ENCODE data around the gene NAGA.
"Not testable (repeated sequence)": the region's sequence is repeated elsewhere in the genome, so short reads cannot be mapped to it uniquely, and the experiment has no call there.

Gene NAGA

GRCh38 chr22:42076764-42077485 is 6.3 kb upstream of the NAGA start:
- no peak for DNase-seq (ENCODE audit: extremely low spot score, insufficient read length, low read depth)
- no peak for FAIRE-seq

DNA sequence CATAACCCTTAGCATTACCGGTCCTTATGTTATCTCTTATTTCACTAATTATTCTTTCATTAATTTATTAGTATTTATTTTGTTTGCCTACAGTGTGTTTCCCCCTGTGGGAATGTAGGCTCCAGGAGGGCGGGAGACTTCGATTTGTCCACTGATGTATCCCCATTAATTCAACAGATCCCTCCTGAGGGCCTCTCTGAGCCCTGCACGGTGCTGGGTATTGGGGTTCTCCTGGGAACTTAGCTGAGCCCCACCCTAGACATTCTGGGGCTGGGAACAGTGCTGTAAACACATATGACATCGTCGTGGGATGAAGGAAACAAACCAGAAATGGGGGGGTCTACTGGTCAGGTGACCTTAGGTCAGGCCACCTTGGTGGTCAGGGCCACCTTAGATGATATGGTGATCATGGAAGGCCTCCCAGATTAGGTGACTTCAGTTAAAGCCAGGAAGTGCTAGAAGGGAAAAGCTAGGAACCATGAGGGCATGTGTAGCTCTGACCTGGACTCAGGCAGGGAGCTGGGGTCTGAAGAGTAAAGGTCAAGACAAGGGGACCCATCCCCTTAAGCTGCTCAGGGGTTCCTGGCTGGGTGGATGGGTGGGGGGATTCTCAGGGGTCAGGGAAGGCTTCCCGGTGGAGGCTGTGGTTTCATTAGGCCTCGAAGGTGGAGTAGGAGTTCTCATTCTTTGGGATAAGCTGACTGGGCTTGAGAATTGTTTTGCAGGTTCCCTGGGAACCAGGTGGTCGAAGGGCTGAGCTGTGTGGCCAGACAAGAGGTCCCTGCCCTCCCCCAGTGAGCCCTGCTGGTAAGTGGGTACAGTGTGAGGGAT is 4.4 kb upstream of the NAGA start:
- FAIRE-seq = no peak
- DNase-seq (ENCODE audit: extremely low spot score, insufficient read length, low read depth) = no peak

- DNase-seq (ENCODE audit: extremely low spot score, insufficient read length, low read depth) (no peak), FAIRE-seq (peak; percentile 21)
Measured at GRCh38 chr22:42074132-42074811, 3.7 kb upstream of the NAGA start, which contains the start of gene PHETA2. PHETA2 (plus strand) TSS chr22:42074248; CDS start chr22:42077294, 3,046 bp downstream.

DNA sequence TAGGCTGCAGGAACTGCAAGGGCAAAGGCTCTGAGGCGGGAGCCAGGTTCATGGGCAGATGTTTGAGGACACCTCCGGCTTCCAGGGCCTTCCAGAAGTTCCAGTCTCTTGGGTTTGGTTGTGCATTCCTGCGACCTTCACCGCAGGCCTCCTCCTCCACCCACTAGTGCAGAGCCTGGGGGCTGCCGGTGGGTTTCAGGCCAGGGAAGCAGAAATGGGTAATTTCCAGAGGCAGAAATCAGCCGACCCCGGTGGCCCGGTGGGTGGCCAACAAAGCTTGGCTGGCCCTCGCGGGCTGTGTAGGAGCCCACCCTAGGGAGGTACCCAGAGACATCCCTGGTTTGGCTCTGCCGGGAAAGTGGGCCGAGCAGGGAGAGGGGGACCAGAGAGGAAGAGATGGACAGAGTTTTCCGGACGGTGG is 3.0 kb upstream of the NAGA start:
- DNase-seq (ENCODE audit: extremely low spot score, insufficient read length, low read depth) = no peak
- FAIRE-seq = no peak

- FAIRE-seq = no peak
Measured at GRCh38 chr22:42072606-42073330, 2.2 kb upstream of the NAGA start.

GRCh38 chr22:42071508-42071907 is 896 bp upstream of the NAGA start:
- FAIRE-seq; DNase-seq (ENCODE audit: extremely low spot score, insufficient read length, low read depth): not testable (repeated sequence)

More at GRCh38 chr22:42072606-42073330, 2.2 kb upstream of the NAGA start:
- no peak for DNase-seq (ENCODE audit: extremely low spot score, insufficient read length, low read depth)

GRCh38 chr22:42069801-42070516 is 653 bp downstream of the NAGA start:
- FAIRE-seq (no peak), DNase-seq (ENCODE audit: extremely low spot score, insufficient read length, low read depth) (no peak)

DNA sequence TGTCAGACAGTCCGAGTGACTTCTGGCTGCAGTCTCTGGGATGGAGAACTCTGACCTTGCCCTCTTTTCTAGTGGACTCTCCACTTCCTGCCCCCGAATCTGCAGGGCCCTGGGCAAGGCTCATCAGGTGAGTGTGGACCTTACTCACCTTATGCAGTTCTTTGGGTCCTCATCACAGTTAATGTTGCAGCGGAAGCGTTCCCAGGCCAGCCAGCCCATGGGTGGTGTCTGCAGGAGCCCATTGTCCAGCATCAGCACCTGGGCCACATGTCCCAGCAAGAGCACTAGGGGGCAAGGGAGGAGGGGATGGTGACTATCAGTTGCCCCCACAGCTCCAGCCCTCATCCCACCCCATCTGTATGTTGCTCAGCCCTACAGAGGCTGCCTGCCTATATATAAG is 2.3 kb downstream of the NAGA start:
- DNase-seq (ENCODE audit: extremely low spot score, insufficient read length, low read depth) (no peak), FAIRE-seq (no peak)

GRCh38 chr22:42067671-42068251 is 2.9 kb downstream of the NAGA start:
- DNase-seq (ENCODE audit: extremely low spot score, insufficient read length, low read depth) (no peak), FAIRE-seq (no peak)

DNA sequence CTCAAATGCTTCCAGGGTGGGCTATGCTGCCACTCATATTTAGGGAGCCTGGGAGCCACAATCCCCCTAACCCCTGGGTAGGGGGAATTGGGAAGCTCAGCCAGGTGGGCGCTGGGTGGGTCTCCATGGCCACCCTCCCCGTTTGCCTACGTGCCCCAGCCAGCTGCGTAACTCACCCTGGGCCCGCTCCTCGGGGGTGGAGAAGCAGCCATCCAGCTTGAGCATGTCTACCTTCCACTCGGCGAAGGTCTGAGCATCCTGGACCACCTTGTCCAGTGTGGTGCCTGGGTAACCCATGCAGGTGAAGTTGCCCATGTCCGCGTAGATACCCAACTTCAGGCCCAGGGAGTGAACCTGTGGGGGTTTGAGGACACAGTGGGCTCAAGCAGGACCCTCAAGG is 3.7 kb downstream of the NAGA start:
- FAIRE-seq = no peak
- DNase-seq (ENCODE audit: extremely low spot score, insufficient read length, low read depth) = no peak

GRCh38 chr22:42066126-42066761 is 4.4 kb downstream of the NAGA start:
- FAIRE-seq (no peak), DNase-seq (ENCODE audit: extremely low spot score, insufficient read length, low read depth) (no peak)

- DNase-seq (ENCODE audit: extremely low spot score, insufficient read length, low read depth) (no peak), FAIRE-seq (no peak)
Measured at GRCh38 chr22:42065438-42066125, 5.0 kb downstream of the NAGA start.

- DNase-seq (ENCODE audit: extremely low spot score, insufficient read length, low read depth) = no peak
Measured at GRCh38 chr22:42064629-42065028, 6.0 kb downstream of the NAGA start.

DNA sequence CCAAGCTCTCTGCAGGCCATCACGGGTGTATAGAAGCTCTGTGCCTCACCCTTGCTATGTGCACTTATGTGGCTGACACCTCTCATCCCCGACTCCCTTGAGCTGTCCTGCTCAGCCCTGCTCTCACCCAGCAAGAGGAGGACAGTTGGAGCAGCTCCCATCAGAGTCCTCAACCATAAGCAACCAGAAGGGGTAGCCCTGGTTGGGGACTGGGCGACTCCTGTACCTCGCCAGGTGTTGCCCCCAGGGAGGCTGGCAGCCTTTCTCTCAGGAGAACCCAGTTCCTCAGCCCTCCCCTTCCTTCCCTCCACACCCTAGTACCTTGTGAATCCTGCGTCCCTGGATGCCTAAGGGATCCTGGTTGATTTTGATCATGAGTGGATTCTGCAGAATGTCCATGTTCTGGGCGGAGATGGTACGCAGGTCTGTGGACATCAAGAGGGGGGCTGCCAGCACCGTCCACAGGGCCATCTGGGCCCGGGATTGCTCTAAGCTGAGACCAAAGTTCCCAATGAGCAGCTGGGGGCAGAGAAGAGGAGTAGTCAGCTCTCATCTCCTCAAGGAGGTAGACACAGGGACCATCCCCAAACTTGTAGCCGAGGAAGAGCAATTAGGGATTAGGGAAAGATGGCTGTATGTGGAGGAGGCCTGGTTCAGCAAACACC is 8.0 kb downstream of the NAGA start:
- FAIRE-seq (no peak), DNase-seq (ENCODE audit: extremely low spot score, insufficient read length, low read depth) (no peak)

More at GRCh38 chr22:42064629-42065028, 6.0 kb downstream of the NAGA start:
- FAIRE-seq = no peak

DNA sequence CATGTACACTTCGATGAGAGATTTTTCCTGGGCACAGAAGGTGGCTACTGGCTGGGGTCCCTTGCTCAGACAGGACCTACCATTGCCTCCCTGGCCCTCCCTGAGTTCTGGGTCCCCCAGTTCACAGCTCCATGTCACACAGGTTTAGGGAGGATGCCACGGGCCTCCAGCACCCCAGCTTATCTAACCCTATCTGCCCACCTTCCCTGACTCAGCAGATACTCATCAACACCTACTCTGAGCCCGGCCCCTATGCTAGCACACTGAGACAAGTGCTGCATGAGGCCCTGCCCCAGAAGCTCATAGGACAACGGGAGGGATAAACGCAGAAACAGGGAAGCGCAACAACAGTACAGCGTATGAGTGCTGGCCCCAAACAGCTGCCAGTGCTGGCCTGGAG is 9.6 kb downstream of the NAGA start:
- no peak for FAIRE-seq

GRCh38 chr22:42060489-42060888 is 10.1 kb downstream of the NAGA start:
- no peak for FAIRE-seq
- no peak for DNase-seq (ENCODE audit: extremely low spot score, insufficient read length, low read depth)

More for the DNA sequence above, 9.6 kb downstream of the NAGA start:
- DNase-seq (ENCODE audit: extremely low spot score, insufficient read length, low read depth) = no peak

DNA sequence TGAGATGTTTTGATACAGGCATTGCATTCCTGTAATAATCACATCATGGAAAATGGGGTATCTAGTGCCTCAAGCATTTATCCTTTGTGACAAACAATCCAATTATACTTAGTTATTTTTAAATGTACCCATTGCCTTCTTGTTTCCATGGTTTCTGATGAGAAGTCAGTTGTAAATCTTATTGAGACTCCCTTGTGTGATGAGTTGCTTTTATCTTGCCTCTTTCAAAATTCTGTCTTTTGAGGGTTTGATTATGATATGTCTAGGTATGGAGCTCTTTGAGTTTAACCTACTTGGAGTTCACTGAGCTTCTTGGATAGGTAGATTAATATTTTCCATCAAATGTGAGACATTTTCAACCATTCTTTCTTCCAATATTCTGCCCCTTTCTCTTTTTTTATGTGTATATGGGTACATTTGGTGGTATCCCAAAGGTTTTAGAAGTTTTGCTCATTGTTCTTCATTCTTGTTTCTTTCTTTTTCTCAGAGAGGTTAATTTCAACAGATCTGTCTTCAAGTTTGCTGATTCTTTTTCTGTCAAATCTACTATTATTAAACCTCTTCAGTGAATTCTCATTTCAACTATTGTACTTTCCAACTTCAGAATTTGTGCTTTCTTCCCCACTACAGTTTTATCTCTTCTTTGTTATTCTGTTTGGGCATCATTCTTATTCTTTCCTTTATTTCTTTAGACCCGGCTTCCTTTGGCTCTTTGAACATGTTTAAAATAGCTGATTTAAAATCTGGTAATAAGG is 13.7 kb downstream of the NAGA start:
- peak; percentile 31 for FAIRE-seq
- no peak for DNase-seq (ENCODE audit: extremely low spot score, insufficient read length, low read depth)
